Thyroid gland (tissue), 4 donors: Measurements from ENCODE around the gene ENPP3. TPM values are rescaled to one million over a fixed set of nuclear protein-coding genes. Genes with fewer than 3 reads are reported as not detected.
A peak's percentile ranks its signal among the peaks of the same experiment; 100 is the strongest.

ENCODE experiments used
- DNase-seq, 2 donors: peaks; one replicate each; pipeline ENCODE4 v3.0.0-alpha.2; 2019
- H3K27ac ChIP-seq, 3 donors: fragments of 200-600 bp; sonication (generic); 1 replicate in 2 of 3; 2 replicates in 1 of 3; pipeline ENCODE4 v1.5.1; 2016 to 2019; ENCODE audit warnings: mild to moderate bottlenecking in 1 of 3, moderate library complexity in 1 of 3
- H3K27me3 ChIP-seq: fragments of 200-600 bp; sonication (generic); one replicate; pipeline ENCODE4 v1.5.1; 2019
- H3K36me3 ChIP-seq, 2 donors: fragments of 200-600 bp; sonication (generic); one replicate each; pipeline ENCODE4 v1.5.1; 2016 to 2019
- H3K4me1 ChIP-seq, 2 donors: fragments of 200-600 bp; sonication (generic); one replicate each; pipeline ENCODE4 v1.5.1; 2017 to 2019
- H3K4me3 ChIP-seq, 3 donors: fragments of 200-600 bp; sonication (generic); replicated peaks in 1 of 3; 1 replicate in 2 of 3; 2 replicates in 1 of 3; pipeline ENCODE4 v1.5.1; 2016; ENCODE audit warnings: mild to moderate bottlenecking in 1 of 3
- H3K9me3 ChIP-seq: fragments of 200-600 bp; sonication (generic); one replicate; pipeline ENCODE4 v1.5.1; 2017
- CTCF ChIP-seq, 6 experiments: fragments of 200-600 bp in 3 of 6; fragments of 450-650 bp in 3 of 6; sonication (generic) in 3 of 6; IDR thresholded peaks; one replicate each; pipeline ENCODE4 v1.5.1; 2016 to 2019; ENCODE audit warnings: antibody characterized with exemption in 6 of 6, mild to moderate bottlenecking in 2 of 6, inconsistent platforms in 1 of 6, moderate library complexity in 1 of 6
- POLR2A ChIP-seq, 2 donors: fragments of 450-650 bp; IDR thresholded peaks; one replicate each; pipeline ENCODE4 v1.6.1; 2017; ENCODE audit warnings: antibody characterized with exemption in 2 of 2, mild to moderate bottlenecking in 2 of 2, moderate library complexity in 1 of 2
- WGBS, 2 donors: methylation state at CpG; one replicate each; pipeline ENCODE4 v1.1.5; 2017; 5-methylcytosine and 5-hydroxymethylcytosine counted together
- intact Hi-C: fragments of 100-400 bp; cut with DNase I; formaldehyde crosslinking; loops from one replicate; pipeline ENCODE4 v1.15.1; 2023
- microRNA-seq: library from miRNA; unstranded; fragments of <30 nt; microRNA quantifications from one replicate; pipeline ENCODE4, GENCODE V29; 2016
- small RNA-seq: library from RNA; depleted of rRNA; stranded (forward); fragments of <200 nt; gene quantifications from one replicate; pipeline ENCODE3, GENCODE V24; 2016
- total RNA-seq, 4 donors: library from RNA; depleted of rRNA; stranded (reverse); fragments of >200 nt; gene quantifications; one replicate each; pipeline ENCODE4 v1.2.3, GENCODE V29; 2016

Gene ENPP3
- total RNA-seq, 4 donors from 2014 or later: 0.29 to 2.1 (median 0.85) TPM

- Histone ChIP-seq H3K9me3 (no peaks in the 10 kb centered on the region), H3K4me3 (no peak overlapping the region), H3K27ac (no peak overlapping the region), H3K27me3 (no peaks in the 10 kb centered on the region), H3K4me1 (peaks cover 4 to 8% of the 10 kb centered on the region in 2 donors), H3K36me3 (no peaks in the 10 kb centered on the region)
- TF ChIP-seq CTCF (IDR thresholded peaks at IDR 0.05): no peak
- WGBS, 2 donors: 69 to 70% methylated on average over 1 of the region's 1 CpG
- intact Hi-C loops: no loop called here
- DNase-seq: no peak
Measured at GRCh38 chr6:131789219-131789618, 152.1 kb downstream of the ENPP3 start.

DNA sequence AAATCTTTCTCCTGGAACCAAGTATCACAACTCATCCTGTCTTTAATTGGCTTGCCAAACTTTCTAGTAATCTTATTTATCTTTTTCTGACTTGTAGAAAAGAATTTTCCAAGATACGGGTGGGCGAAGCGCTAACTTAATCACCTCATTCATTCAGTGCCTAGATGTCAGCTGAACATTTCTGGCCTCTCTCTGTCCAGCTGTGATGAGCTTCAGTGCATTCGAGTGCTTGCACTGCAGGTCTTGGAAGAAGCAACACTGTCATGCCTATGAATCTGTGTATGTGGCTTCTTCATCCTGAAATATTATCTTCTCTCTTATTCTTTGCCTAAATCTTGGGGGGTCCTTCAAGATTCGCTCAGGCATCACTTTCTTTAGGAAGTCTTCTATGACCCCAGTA, 154.4 kb downstream of the ENPP3 start:
- DNase-seq: peak in 1 of 2 donors; percentile 24
- Histone ChIP-seq H3K4me3 (no peak overlapping the region), H3K27ac (no peak overlapping the region), H3K36me3 (no peaks in the 10 kb centered on the region), H3K27me3 (no peaks in the 10 kb centered on the region), H3K4me1 (peaks cover 4 to 8% of the 10 kb centered on the region in 2 donors), H3K9me3 (no peaks in the 10 kb centered on the region)
- TF ChIP-seq POLR2A (IDR thresholded peaks at IDR 0.05) (no peak), CTCF (IDR thresholded peaks at IDR 0.05) (no peak)
- 62 to 72% methylated on average over 5 of the region's 5 CpGs for WGBS, 2 donors
- intact Hi-C loops: no loop called here

- H3K27me3 ChIP-seq: no peaks in the 10 kb centered on the region
- H3K9me3 ChIP-seq: no peaks in the 10 kb centered on the region
- intact Hi-C loops: no loop called here
- no peak overlapping the region for H3K27ac ChIP-seq
- TF ChIP-seq POLR2A (IDR thresholded peaks at IDR 0.05) (no peak), CTCF (IDR thresholded peaks at IDR 0.05) (no peak)
- peaks cover 4 to 8% of the 10 kb centered on the region in 2 donors for H3K4me1 ChIP-seq
- no peak overlapping the region for H3K4me3 ChIP-seq
- WGBS, 2 donors: 92 to 94% methylated on average over 6 of the region's 6 CpGs
- no peak for DNase-seq
- H3K36me3 ChIP-seq: no peaks in the 10 kb centered on the region
Measured at GRCh38 chr6:131792091-131792496, 155.0 kb downstream of the ENPP3 start.

DNA sequence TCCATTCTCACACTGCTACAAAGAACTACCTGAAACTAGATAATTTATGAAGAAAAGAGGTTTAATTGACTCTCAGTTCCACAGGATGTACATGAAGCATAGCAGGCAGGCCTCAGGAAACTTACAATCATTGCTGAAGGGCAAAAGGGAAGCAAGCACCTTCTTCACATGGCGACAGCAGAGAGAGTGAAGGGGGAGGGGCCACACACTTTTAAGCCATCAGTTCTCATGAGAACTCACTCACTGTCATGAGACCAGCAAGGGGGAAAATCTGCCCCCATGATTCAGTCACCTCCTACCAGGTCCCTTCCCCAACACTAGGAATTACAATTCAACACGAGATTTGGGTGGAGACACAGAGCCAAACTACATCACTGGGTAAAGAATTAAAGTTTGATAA, 158.3 kb downstream of the ENPP3 start:
- no peaks in the 10 kb centered on the region for H3K4me1 ChIP-seq
- intact Hi-C loops: no loop called here
- WGBS, 2 donors: 83 to 88% methylated on average over 2 of the region's 2 CpGs
- no peak for TF ChIP-seq CTCF (IDR thresholded peaks at IDR 0.05)
- TF ChIP-seq POLR2A (IDR thresholded peaks at IDR 0.05): no peak
- H3K27me3 ChIP-seq: no peaks in the 10 kb centered on the region
- H3K27ac ChIP-seq: no peak overlapping the region
- no peaks in the 10 kb centered on the region for H3K36me3 ChIP-seq
- no peaks in the 10 kb centered on the region for H3K9me3 ChIP-seq
- H3K4me3 ChIP-seq: no peak overlapping the region
- DNase-seq: no peak

Small RNAs within 50 kb of the gene (microRNA-seq; reads per million reads assigned to microRNA genes)
- not detected for gene MIR548H5

Small RNAs within 50 kb of the gene (small RNA-seq; reads per million reads assigned to genes)
- gene MIR548H5: not detected
- not detected for gene RNU4-18P

Other genes with a start within 250 kb of the ENPP3 start
- gene ARG1, start 64.1 kb upstream of the ENPP3 start, total RNA-seq: 1 to 10 TPM in 1 of 4 donors, under 1 TPM in 1, not detected in 2; 0.50 to 2.9 TPM
- 10 to 100 TPM; 42.6 to 54.7 (median 46.7) TPM for gene MED23, start 9.1 kb upstream of the ENPP3 start, total RNA-seq
- not detected for gene OR2A4, start 64.1 kb downstream of the ENPP3 start, total RNA-seq
- gene CTAGE9, start 73.7 kb downstream of the ENPP3 start, total RNA-seq: under 1 TPM in 1 of 4 donors, not detected in 3; 0.75 TPM
- gene ENPP1, start 170.7 kb downstream of the ENPP3 start, total RNA-seq: 100 to 1,000 TPM in 1 of 4 donors, 10 to 100 TPM in 3; 49.7 to 111 (median 62.6) TPM